ENCODE data around the gene HS3ST3A1. TPM values are rescaled to one million over a fixed set of nuclear protein-coding genes. Genes with fewer than 3 reads are reported as not detected.

HS3ST3A1 gene
- total RNA-seq, 1 experiment from 2014 or later: 3.4 TPM

DNA sequence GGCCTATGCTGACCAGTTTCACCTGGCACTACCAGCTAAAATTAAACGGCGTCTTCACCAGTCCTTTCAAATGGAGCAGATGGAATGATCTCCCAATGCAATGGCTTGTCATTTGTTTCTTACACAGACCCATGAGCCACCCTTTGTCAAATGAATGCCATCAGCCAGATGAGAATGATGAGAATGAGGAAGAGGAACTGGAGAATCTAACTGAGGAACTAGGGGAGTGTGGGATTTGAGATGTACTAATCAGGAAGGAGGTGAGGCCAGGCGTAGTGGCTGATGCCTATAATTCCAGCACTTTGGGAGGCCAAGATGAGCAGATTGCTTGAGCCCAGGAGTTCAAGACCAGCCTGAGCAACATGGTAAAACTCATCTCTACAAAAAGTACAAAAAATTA is 116.4 kb downstream of the HS3ST3A1 start:
- Histone ChIP-seq H2BK20ac (ENCODE audit: low read depth, low read length, poor library complexity, severe bottlenecking) (no peak overlapping the region), H3K27ac (ENCODE audit: insufficient read length, low read depth, low read length) (no peak overlapping the region), H3K79me1 (ENCODE audit: insufficient read depth, low read depth, low read length, poor library complexity, severe bottlenecking) (no peaks in the 10 kb centered on the region), H3K27me3 (ENCODE audit: insufficient read depth, low read length) (no peaks in the 10 kb centered on the region), H3K9me3 (ENCODE audit: control insufficient read depth, low read depth, low read length) (peaks cover 12% of the 10 kb centered on the region), H3K4me1 (ENCODE audit: insufficient read depth, low read length) (no peaks in the 10 kb centered on the region), H3K9ac (ENCODE audit: extremely low read depth, insufficient read length, low read length) (no peak overlapping the region), H3K18ac (ENCODE audit: insufficient read length, low read depth, low read length) (no peak overlapping the region), H2AFZ (ENCODE audit: low read length) (no peak overlapping the region), H2BK15ac (ENCODE audit: low read depth, low read length) (no peak overlapping the region), H3K56ac (ENCODE audit: insufficient read length, low read depth, low read length) (no peak overlapping the region), H4K8ac (replicated peaks; ENCODE audit: insufficient read length, low read depth, low read length) (no peak overlapping the region), H2BK120ac (ENCODE audit: low read depth, low read length, poor library complexity, severe bottlenecking) (no peak overlapping the region), H3K4me2 (ENCODE audit: insufficient read depth, insufficient read length, low read length) (no peak overlapping the region), H3K14ac (ENCODE audit: insufficient read depth, low read length) (no peak overlapping the region), H3K4ac (ENCODE audit: low read depth, low read length) (no peak overlapping the region), H3K23ac (ENCODE audit: insufficient read length, low read depth, low read length) (no peak overlapping the region), H3T11ph (ENCODE audit: low read length) (no peak overlapping the region), H2BK12ac (ENCODE audit: insufficient read length, low read depth, low read length) (no peak overlapping the region), H2AK5ac (ENCODE audit: insufficient read length, low read length) (no peak overlapping the region), H3K79me2 (ENCODE audit: insufficient read depth, low read length) (no peaks in the 10 kb centered on the region), H4K91ac (ENCODE audit: insufficient read length, low read depth, low read length) (no peak overlapping the region), H4K5ac (ENCODE audit: insufficient read length, low read depth, low read length) (no peak overlapping the region), H4K20me1 (ENCODE audit: control insufficient read depth, insufficient read depth, insufficient read length) (no peaks in the 10 kb centered on the region), H3K23me2 (ENCODE audit: insufficient read length, low read depth, low read length, poor library complexity, severe bottlenecking) (no peaks in the 10 kb centered on the region), H2BK5ac (ENCODE audit: insufficient read length, low read length) (no peak overlapping the region)
- H3K4me1 Mint-ChIP-seq: no peaks in the 10 kb centered on the region
- DNase-seq: no peak
- peaks cover 2% of the 10 kb centered on the region; the same call in 1 of the 2 replicates for H3K27me3 Mint-ChIP-seq (ENCODE audit: low read depth)
- WGBS (ENCODE audit: extremely low coverage, insufficient read length, low lambda C conversion rate): no CpG with 5 or more reads among the region's 3 CpGs
- H3K4me3 Mint-ChIP-seq: no peak overlapping the region
- TF ChIP-seq CTCF (conservative IDR thresholded peaks at IDR 0.05): no peak
- peaks cover 12 to 16% (median 12%) of the 10 kb centered on the region in 3 experiments; a peak in 6 of 7 replicates for H3K36me3 Mint-ChIP-seq (ENCODE audit: insufficient read depth in 1 of 3, low read depth in 3 of 3)
- no peak overlapping the region for H3K27ac Mint-ChIP-seq
- H3K9me3 Mint-ChIP-seq: peaks cover 16 to 19% of the 10 kb centered on the region in 2 experiments
